IPS-18a (cell line): ENCODE data around the gene ANO1.
"Not testable (repeated sequence)": the region's sequence is repeated elsewhere in the genome, so short reads cannot be mapped to it uniquely, and the experiment has no call there.

ENCODE experiments used
- H3K27ac ChIP-seq: one replicate; pipeline ENCODE4 v1.5.1; 2013; ENCODE audit warnings: low read length
- H3K27me3 ChIP-seq: one replicate; pipeline ENCODE4 v1.6.1; 2013; ENCODE audit warnings: mild to moderate bottlenecking, low read length; ENCODE audit not compliant: control insufficient read depth, insufficient read depth
- H3K36me3 ChIP-seq: one replicate; pipeline ENCODE4 v1.6.1; 2013; ENCODE audit warnings: low read depth, low read length; ENCODE audit not compliant: control insufficient read depth
- H3K4me1 ChIP-seq: one replicate; pipeline ENCODE4 v1.6.1; 2013; ENCODE audit warnings: low read depth, low read length; ENCODE audit not compliant: control insufficient read depth
- H3K4me3 ChIP-seq: one replicate; pipeline ENCODE4 v1.5.1; 2013; ENCODE audit warnings: low read length
- H3K9ac ChIP-seq: one replicate; pipeline ENCODE4 v1.6.1; 2013; ENCODE audit warnings: mild to moderate bottlenecking, low read length, moderate library complexity
- H3K9me3 ChIP-seq: one replicate; pipeline ENCODE4 v1.6.1; 2013; ENCODE audit warnings: low read depth, low read length; ENCODE audit not compliant: control insufficient read depth

Gene ANO1

GRCh38 chr11:70205049-70205725 is 127.1 kb downstream of the ANO1 start:
- Histone ChIP-seq H3K4me1 (peaks cover 15% of the 10 kb centered on the region), H3K36me3 (peaks cover 34% of the 10 kb centered on the region), H3K27me3 (no peaks in the 10 kb centered on the region), H3K4me3 (no peak overlapping the region), H3K9ac (no peak overlapping the region), H3K9me3 (no peaks in the 10 kb centered on the region), H3K27ac (no peak overlapping the region)

- H3K27ac ChIP-seq: no peak overlapping the region
- H3K4me3 ChIP-seq: no peak overlapping the region
Measured at GRCh38 chr11:70205766-70206165, 127.6 kb downstream of the ANO1 start.

GRCh38 chr11:70206226-70206981 is 128.3 kb downstream of the ANO1 start:
- Histone ChIP-seq H3K9ac (no peak overlapping the region), H3K9me3 (no peaks in the 10 kb centered on the region), H3K4me1 (peaks cover 19% of the 10 kb centered on the region), H3K36me3 (peaks cover 34% of the 10 kb centered on the region), H3K4me3 (no peak overlapping the region), H3K27ac (no peak overlapping the region), H3K27me3 (no peaks in the 10 kb centered on the region)

More at GRCh38 chr11:70205766-70206165, 127.6 kb downstream of the ANO1 start:
- Histone ChIP-seq H3K27me3 (no peaks in the 10 kb centered on the region), H3K9me3 (no peaks in the 10 kb centered on the region), H3K4me1 (peaks cover 19% of the 10 kb centered on the region), H3K9ac (no peak overlapping the region), H3K36me3 (peaks cover 34% of the 10 kb centered on the region)

- peaks cover 19% of the 10 kb centered on the region for H3K4me1 ChIP-seq
- peaks cover 34% of the 10 kb centered on the region for H3K36me3 ChIP-seq
- no peaks in the 10 kb centered on the region for H3K27me3 ChIP-seq
- no peak overlapping the region for H3K4me3 ChIP-seq
- no peak overlapping the region for H3K9ac ChIP-seq
- no peaks in the 10 kb centered on the region for H3K9me3 ChIP-seq
- H3K27ac ChIP-seq: no peak overlapping the region
Measured at GRCh38 chr11:70206982-70207376, 128.9 kb downstream of the ANO1 start.

GRCh38 chr11:70207531-70208131 is 129.5 kb downstream of the ANO1 start:
- no peak overlapping the region for H3K27ac ChIP-seq

GRCh38 chr11:70209391-70209912 is 131.3 kb downstream of the ANO1 start:
- H3K4me3 ChIP-seq: no peak overlapping the region
- no peak overlapping the region for H3K9ac ChIP-seq
- H3K4me1 ChIP-seq: peaks cover 18% of the 10 kb centered on the region
- no peak overlapping the region for H3K27ac ChIP-seq
- no peaks in the 10 kb centered on the region for H3K9me3 ChIP-seq
- peaks cover 34% of the 10 kb centered on the region for H3K36me3 ChIP-seq
- H3K27me3 ChIP-seq: no peaks in the 10 kb centered on the region

More at GRCh38 chr11:70207531-70208131, 129.5 kb downstream of the ANO1 start:
- Histone ChIP-seq H3K4me3 (no peak overlapping the region), H3K27me3 (no peaks in the 10 kb centered on the region), H3K36me3 (peaks cover 34% of the 10 kb centered on the region), H3K4me1 (peaks cover 20% of the 10 kb centered on the region), H3K9me3 (no peaks in the 10 kb centered on the region), H3K9ac (no peak overlapping the region)

- H3K4me3 ChIP-seq: no peak overlapping the region
- H3K27ac ChIP-seq: no peak overlapping the region
- H3K9ac ChIP-seq: no peak overlapping the region
- H3K36me3 ChIP-seq: peaks cover 31% of the 10 kb centered on the region
- H3K4me1 ChIP-seq: peaks cover 13% of the 10 kb centered on the region
- H3K27me3 ChIP-seq: no peaks in the 10 kb centered on the region
- H3K9me3 ChIP-seq: no peaks in the 10 kb centered on the region
Measured at GRCh38 chr11:70210051-70210501, 132.0 kb downstream of the ANO1 start.

- Histone ChIP-seq H3K27me3 (no peaks in the 10 kb centered on the region), H3K4me3 (no peak overlapping the region), H3K4me1 (peaks cover 13% of the 10 kb centered on the region), H3K9me3 (no peaks in the 10 kb centered on the region), H3K9ac (no peak overlapping the region), H3K36me3 (peaks cover 26% of the 10 kb centered on the region), H3K27ac (no peak overlapping the region)
Measured at GRCh38 chr11:70210530-70210929, 132.4 kb downstream of the ANO1 start.

GRCh38 chr11:70212227-70212811 is 134.2 kb downstream of the ANO1 start:
- Histone ChIP-seq H3K9ac (no peak overlapping the region), H3K36me3 (peaks cover 12% of the 10 kb centered on the region), H3K27ac (no peak overlapping the region), H3K9me3 (no peaks in the 10 kb centered on the region), H3K27me3 (no peaks in the 10 kb centered on the region), H3K4me3 (no peak overlapping the region), H3K4me1 (peaks cover 13% of the 10 kb centered on the region)

GRCh38 chr11:70217388-70217787 is 139.3 kb downstream of the ANO1 start:
- H3K27me3 ChIP-seq, H3K4me3 ChIP-seq, H3K9ac ChIP-seq, H3K27ac ChIP-seq, H3K36me3 ChIP-seq, H3K9me3 ChIP-seq: not testable (repeated sequence)
- H3K4me1 ChIP-seq: peaks cover 15% of the 10 kb centered on the region

GRCh38 chr11:70218076-70218475 is 140.0 kb downstream of the ANO1 start:
- H3K36me3 ChIP-seq, H3K4me1 ChIP-seq, H3K4me3 ChIP-seq, H3K27ac ChIP-seq, H3K27me3 ChIP-seq, H3K9ac ChIP-seq, H3K9me3 ChIP-seq: not testable (repeated sequence)
